Adrenal gland (tissue), 12 donors: ENCODE results near the gene GPD1L. TPM values are rescaled to one million over a fixed set of nuclear protein-coding genes. Genes with fewer than 3 reads are reported as not detected.
"Not testable (repeated sequence)": the region's sequence is repeated elsewhere in the genome, so short reads cannot be mapped to it uniquely, and the experiment has no call there.

Experiments used
- DNase-seq, 7 donors: peaks; one replicate each; pipeline ENCODE4 v3.0.0-alpha.2; 2019 to 2020
- H3K27ac ChIP-seq, 5 donors: fragments of 200-600 bp; sonication (generic) in 4 of 5; 1 replicate in 3 of 5; 2 replicates in 2 of 5; pipeline versions ENCODE4 v1.5.1 to v1.8.0; 2016 to 2020; ENCODE audit warnings: mild to moderate bottlenecking in 1 of 5
- H3K27me3 ChIP-seq: fragments of 200-600 bp; 2 replicates; pipeline ENCODE4 v1.8.0; 2021
- H3K36me3 ChIP-seq, 2 donors: fragments of 200-600 bp; replicated peaks in 1 of 2; 1 replicate in 1 of 2; 2 replicates in 1 of 2; pipeline versions ENCODE4 v1.5.1 to v1.8.0; 2018 to 2022
- H3K4me1 ChIP-seq, 2 donors: fragments of 200-600 bp; replicated peaks in 1 of 2; 1 replicate in 1 of 2; 2 replicates in 1 of 2; pipeline versions ENCODE4 v1.5.1 to v1.8.0; 2018 to 2021
- H3K4me3 ChIP-seq, 4 donors: fragments of 200-600 bp; sonication (generic) in 3 of 4; one replicate each; pipeline ENCODE4 v1.5.1; 2016 to 2018
- H3K9me3 ChIP-seq, 3 donors: fragments of 200-600 bp; sonication (generic) in 1 of 3; replicated peaks in 1 of 3; 1 replicate in 2 of 3; 2 replicates in 1 of 3; pipeline versions ENCODE4 v1.5.1 to v1.8.0; 2016 to 2021
- POLR2A ChIP-seq, 2 donors: fragments of 450-650 bp; IDR thresholded peaks; one replicate each; pipeline ENCODE4 v1.6.1; 2017; ENCODE audit warnings: antibody characterized with exemption in 2 of 2, mild to moderate bottlenecking in 2 of 2, moderate library complexity in 1 of 2
- WGBS, 4 donors: extraction: QIAGEN DNeasy Blood & Tissue Kit in 2 of 4; methylation state at CpG; one replicate each; pipeline versions ENCODE4 v1.1.5 to v1.1.7; 2013 to 2017; 5-methylcytosine and 5-hydroxymethylcytosine counted together
- intact Hi-C, 2 donors: fragments of 100-400 bp; cut with DNase I; formaldehyde crosslinking; loops; one replicate each; pipeline versions ENCODE4 v1.14.1 to v1.15.0; 2022 to 2023
- polyA plus RNA-seq, 3 donors: library from polyadenylated mRNA; stranded (reverse); fragments of 200-250 nt in 2 of 3; fragments of 350-450 nt in 1 of 3; fragmentation: Illumina TruSeq in 1 of 3; extraction: RNeasy Lipid Tissue Mini Kit (QIAGEN cat#74804) in 1 of 3; gene quantifications; one replicate each; pipeline ENCODE4 v1.2.3, GENCODE V29; 2013 to 2014
- total RNA-seq, 9 donors: library from RNA; depleted of rRNA in 4 of 9; stranded (reverse); fragments of >200 nt in 4 of 9; fragments of 120-200 nt in 1 of 9; fragmentation: NEBNext Ultra II Directional in 1 of 9; extraction: Animal tissue kit (Norgen Biotek cat#: 25700) in 1 of 9; gene quantifications; one replicate each; pipeline versions ENCODE4 v1.1.0 to v1.2.4, GENCODE V29; 2013 to 2023
- TF ChIP-seq, protein P1 (sequence below), 6 experiments: fragments of 450-650 bp in 4 of 6; fragments of 200-600 bp in 2 of 6; sonication (generic) in 1 of 6; IDR thresholded peaks; 1 replicate in 5 of 6; 2 replicates in 1 of 6; pipeline versions ENCODE4 v1.5.1 to v1.8.0; 2016 to 2021; ENCODE audit warnings: antibody characterized with exemption in 6 of 6, mild to moderate bottlenecking in 2 of 6, moderate library complexity in 1 of 6
- donor health status: healthy with polysubstance abuse.
- donor health status: Bipolar disorder and iron deficiency.
- donor health status: DM: yes; HTN: yes; CAD: no.
- donor health status: DM: no; HTN: no; CAD: no.
- donor health status: DM: no; HTN: no; CAD: no.
- donor health status: DM: yes; HTN: yes; CAD: no.

The GPD1L gene
- total and polyA plus RNA-seq, 12 donors, result 19.7 to 131 (median 79.1) TPM

DNA sequence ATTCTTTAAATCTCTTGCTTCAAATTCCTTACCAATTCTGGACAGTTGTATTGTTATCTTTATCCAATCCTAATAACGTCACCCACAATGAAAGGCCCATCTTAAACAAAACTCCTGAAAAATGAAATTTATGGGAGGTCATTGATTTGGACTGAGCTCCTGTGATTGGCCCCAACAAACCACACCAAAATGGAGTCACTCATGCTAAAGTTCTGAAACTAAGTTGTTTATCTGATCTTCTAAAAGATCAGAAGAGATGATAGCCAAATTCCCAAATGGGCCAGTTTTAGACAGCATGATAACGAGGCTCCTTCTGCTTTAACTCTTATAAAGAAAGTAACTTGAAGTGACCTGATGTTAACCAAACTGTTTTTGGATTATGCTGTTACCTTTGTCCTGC is 39.7 kb upstream of the GPD1L start:
- no peak for DNase-seq
- 91 to 96% (median 94%) methylated on average over 2 of the region's 2 CpGs for WGBS, 4 donors
- TF ChIP-seq, protein P1, sequence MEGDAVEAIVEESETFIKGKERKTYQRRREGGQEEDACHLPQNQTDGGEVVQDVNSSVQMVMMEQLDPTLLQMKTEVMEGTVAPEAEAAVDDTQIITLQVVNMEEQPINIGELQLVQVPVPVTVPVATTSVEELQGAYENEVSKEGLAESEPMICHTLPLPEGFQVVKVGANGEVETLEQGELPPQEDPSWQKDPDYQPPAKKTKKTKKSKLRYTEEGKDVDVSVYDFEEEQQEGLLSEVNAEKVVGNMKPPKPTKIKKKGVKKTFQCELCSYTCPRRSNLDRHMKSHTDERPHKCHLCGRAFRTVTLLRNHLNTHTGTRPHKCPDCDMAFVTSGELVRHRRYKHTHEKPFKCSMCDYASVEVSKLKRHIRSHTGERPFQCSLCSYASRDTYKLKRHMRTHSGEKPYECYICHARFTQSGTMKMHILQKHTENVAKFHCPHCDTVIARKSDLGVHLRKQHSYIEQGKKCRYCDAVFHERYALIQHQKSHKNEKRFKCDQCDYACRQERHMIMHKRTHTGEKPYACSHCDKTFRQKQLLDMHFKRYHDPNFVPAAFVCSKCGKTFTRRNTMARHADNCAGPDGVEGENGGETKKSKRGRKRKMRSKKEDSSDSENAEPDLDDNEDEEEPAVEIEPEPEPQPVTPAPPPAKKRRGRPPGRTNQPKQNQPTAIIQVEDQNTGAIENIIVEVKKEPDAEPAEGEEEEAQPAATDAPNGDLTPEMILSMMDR (IDR thresholded peaks at IDR 0.05), result no peak
- TF ChIP-seq POLR2A (IDR thresholded peaks at IDR 0.05), result no peak
- Histone ChIP-seq H3K9me3 (no peaks in the 10 kb centered on the region), H3K36me3 (no peaks in the 10 kb centered on the region), H3K4me1 (no peaks in the 10 kb centered on the region), H3K27ac (no peak overlapping the region), H3K27me3 (no peaks in the 10 kb centered on the region), H3K4me3 (no peak overlapping the region)
- intact Hi-C loops, result no loop called here

DNA sequence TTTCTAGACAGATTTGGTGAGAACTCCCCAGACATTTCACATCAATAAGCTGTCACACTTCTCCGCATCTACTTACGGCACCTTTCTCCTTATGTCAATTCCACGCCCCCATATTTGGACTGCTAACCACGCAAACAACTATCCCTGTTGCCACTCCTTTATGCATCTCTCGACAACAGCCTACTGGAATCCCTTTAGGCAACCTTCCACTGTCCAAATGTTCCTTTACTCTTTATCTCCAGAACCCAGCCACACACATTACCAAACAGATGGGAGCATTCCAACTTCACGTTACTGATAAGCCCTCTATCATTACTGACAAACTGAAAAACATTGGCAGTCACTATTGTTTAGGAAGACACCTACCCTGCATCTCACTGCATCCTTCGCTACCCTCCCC is 32.2 kb upstream of the GPD1L start:
- H3K4me3 ChIP-seq, H3K9me3 ChIP-seq, intact Hi-C loops, H3K27me3 ChIP-seq, H3K36me3 ChIP-seq, H3K4me1 ChIP-seq, DNase-seq, H3K27ac ChIP-seq: not testable (repeated sequence)
- 79 to 86% (median 83%) methylated on average over 7 of the region's 7 CpGs for WGBS, 4 donors

DNA sequence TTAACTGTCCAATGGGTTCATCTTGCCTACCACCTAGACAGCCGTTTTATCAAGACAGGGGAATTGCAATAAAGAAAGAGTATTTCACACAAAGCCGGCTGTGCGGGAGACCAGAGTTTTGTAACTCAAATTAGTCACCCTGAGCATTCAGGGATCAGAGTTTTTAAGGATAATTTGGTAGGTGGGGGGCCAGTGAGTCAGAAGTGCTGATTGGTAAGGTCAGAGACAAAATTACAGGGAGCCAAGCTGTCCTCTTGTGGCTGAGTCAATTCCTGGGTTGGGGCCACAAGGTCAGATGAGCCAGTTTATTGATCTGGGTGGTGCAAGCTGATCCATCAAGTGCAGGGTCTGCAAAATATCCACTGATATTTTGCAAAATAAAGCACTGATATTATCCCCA is 29.9 kb upstream of the GPD1L start:
- no peaks in the 10 kb centered on the region for H3K36me3 ChIP-seq
- peak overlapping the region in 2 of 5 donors; percentile 39 to 49 for H3K27ac ChIP-seq
- H3K27me3 ChIP-seq, result no peaks in the 10 kb centered on the region
- peaks cover 0 to 7% of the 10 kb centered on the region in 2 donors for H3K4me1 ChIP-seq
- no peak for TF ChIP-seq POLR2A (IDR thresholded peaks at IDR 0.05)
- TF ChIP-seq, protein P1 (IDR thresholded peaks at IDR 0.05), result no peak
- 42 to 62% (median 49%) methylated on average over 3 of the region's 3 CpGs for WGBS, 4 donors
- DNase-seq, result peak; percentile 26 to 73 (median 58)
- H3K9me3 ChIP-seq, result no peaks in the 10 kb centered on the region
- intact Hi-C loops, result no loop called here
- H3K4me3 ChIP-seq, result no peak overlapping the region

DNA sequence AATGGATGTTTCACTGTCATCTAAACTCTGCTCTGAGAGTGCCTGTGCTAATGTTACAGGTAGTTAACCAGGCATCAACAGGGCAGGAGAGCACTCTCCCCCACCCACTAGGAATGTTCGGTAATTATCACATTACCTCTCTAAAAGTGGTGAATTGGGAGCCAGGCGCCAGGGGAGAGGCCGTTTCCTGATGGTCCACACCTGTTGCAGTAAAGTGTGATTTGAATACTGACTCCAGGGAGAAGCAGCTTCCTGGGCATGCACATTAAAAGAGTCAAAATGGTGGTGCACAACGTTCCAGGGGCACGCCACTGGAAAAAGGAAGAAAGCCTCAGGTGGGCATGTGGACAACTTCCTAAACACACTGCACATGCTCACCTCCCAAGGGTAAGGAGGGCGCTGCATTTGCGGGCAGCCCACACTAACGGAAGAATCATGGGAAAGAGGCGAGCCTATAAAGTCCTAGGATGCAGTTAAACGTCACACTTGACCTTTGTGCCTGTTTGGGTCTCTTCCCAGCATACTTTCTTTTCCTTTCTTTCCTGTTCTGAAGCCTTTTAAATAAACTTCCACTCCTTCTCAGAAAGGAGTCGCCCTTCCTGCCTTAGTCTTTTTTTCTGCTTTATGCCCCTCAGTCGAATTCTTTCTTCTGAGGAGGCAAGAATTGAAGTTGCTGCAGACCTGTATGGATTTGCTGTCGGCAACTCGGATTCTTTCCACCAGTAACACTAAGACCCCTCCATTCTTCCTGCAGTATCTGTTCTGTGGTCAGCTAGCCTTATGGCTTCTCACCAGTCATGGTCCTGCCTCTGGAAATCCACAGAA is 28.9 kb upstream of the GPD1L start:
- TF ChIP-seq POLR2A (IDR thresholded peaks at IDR 0.05), result no peak
- TF ChIP-seq, protein P1 (IDR thresholded peaks at IDR 0.05), result no peak
- Histone ChIP-seq H3K4me3 (no peak overlapping the region), H3K27me3 (no peaks in the 10 kb centered on the region), H3K36me3 (no peaks in the 10 kb centered on the region), H3K4me1 (peaks cover 4 to 14% of the 10 kb centered on the region in 2 donors), H3K27ac (peak overlapping the region in 1 of 5 donors; percentile 3), H3K9me3 (no peaks in the 10 kb centered on the region)
- 68 to 77% (median 74%) methylated on average over 14 of the region's 14 CpGs for WGBS, 4 donors
- DNase-seq, result peak in 1 of 7 donors; percentile 11
- intact Hi-C loops, result no loop called here
